DOHH2 (cell line): Measurements from ENCODE around the gene ANKDD1B.

Experiments
- H3F3A ChIP-seq: fragments of 200-600 bp; sonication (generic), shearing (Covaris generic); 2 replicates; pipeline ENCODE4 v1.6.0; 2016; ENCODE audit warnings: antibody characterized with exemption, mild to moderate bottlenecking; ENCODE audit not compliant: control insufficient read depth, insufficient read depth
- H3K27ac ChIP-seq: fragments of 200-600 bp; sonication (generic); 2 replicates; pipeline ENCODE4 v1.5.1; 2014; ENCODE audit warnings: low read depth, mild to moderate bottlenecking, low read length, moderate library complexity
- H3K27me3 ChIP-seq: fragments of 200-600 bp; sonication (generic); 2 replicates; pipeline ENCODE4 v1.6.1; 2014; ENCODE audit warnings: mild to moderate bottlenecking, low read length, mixed read lengths; ENCODE audit not compliant: control insufficient read depth
- H3K36me3 ChIP-seq: fragments of 200-600 bp; sonication (generic); 2 replicates; pipeline ENCODE4 v1.6.1; 2014; ENCODE audit warnings: mild to moderate bottlenecking, low read length, moderate library complexity, mixed read lengths; ENCODE audit not compliant: control insufficient read depth
- H3K4me1 ChIP-seq: fragments of 200-600 bp; sonication (generic); 2 replicates; pipeline ENCODE4 v1.6.1; 2014; ENCODE audit warnings: mild to moderate bottlenecking, low read length, mixed read lengths; ENCODE audit not compliant: control insufficient read depth
- H3K4me2 ChIP-seq: fragments of 200-600 bp; sonication (generic); 2 replicates; pipeline ENCODE4 v1.6.0; 2014; ENCODE audit warnings: mild to moderate bottlenecking, low read length, moderate library complexity
- H3K4me3 ChIP-seq: fragments of 200-600 bp; sonication (generic); 2 replicates; pipeline ENCODE4 v1.5.1; 2014; ENCODE audit warnings: mild to moderate bottlenecking, low read length, mixed read lengths
- H3K79me2 ChIP-seq: fragments of 200-600 bp; sonication (generic); 2 replicates; pipeline ENCODE4 v1.6.1; 2014; ENCODE audit warnings: mild to moderate bottlenecking, low read length, mixed read lengths; ENCODE audit not compliant: control insufficient read depth
- H3K9me2 ChIP-seq: fragments of 200-600 bp; sonication (generic); replicated peaks from 2 replicates; pipeline ENCODE4 v1.6.1; 2014; ENCODE audit warnings: mild to moderate bottlenecking, low read length, mixed read lengths; ENCODE audit not compliant: control insufficient read depth
- H3K9me3 ChIP-seq: fragments of 200-600 bp; sonication (generic); 2 replicates; pipeline ENCODE4 v1.6.1; 2014; ENCODE audit warnings: antibody characterized with exemption, low read length, mixed read lengths; ENCODE audit not compliant: control insufficient read depth, insufficient read depth
- H4K20me1 ChIP-seq: fragments of 200-600 bp; sonication (generic); 2 replicates; pipeline ENCODE4 v1.6.0; 2014; ENCODE audit warnings: low read depth, mild to moderate bottlenecking, antibody characterized with exemption, low read length, moderate library complexity; ENCODE audit not compliant: control insufficient read depth, insufficient read depth
- CTCF ChIP-seq: fragments of 200-600 bp; sonication (generic); IDR thresholded peaks from one replicate; pipeline ENCODE4 v1.5.1; 2014; ENCODE audit warnings: antibody characterized with exemption, mild to moderate bottlenecking, low read depth, low read length; ENCODE audit not compliant: poor library complexity, severe bottlenecking
- EZH2phosphoT487 ChIP-seq: fragments of 200-600 bp; sonication (generic); IDR thresholded peaks from 2 replicates; pipeline ENCODE4 v1.6.1; 2017; ENCODE audit warnings: borderline replicate concordance, mild to moderate bottlenecking, antibody characterized with exemption, low read length, moderate library complexity, mixed read lengths

The ANKDD1B gene

DNA sequence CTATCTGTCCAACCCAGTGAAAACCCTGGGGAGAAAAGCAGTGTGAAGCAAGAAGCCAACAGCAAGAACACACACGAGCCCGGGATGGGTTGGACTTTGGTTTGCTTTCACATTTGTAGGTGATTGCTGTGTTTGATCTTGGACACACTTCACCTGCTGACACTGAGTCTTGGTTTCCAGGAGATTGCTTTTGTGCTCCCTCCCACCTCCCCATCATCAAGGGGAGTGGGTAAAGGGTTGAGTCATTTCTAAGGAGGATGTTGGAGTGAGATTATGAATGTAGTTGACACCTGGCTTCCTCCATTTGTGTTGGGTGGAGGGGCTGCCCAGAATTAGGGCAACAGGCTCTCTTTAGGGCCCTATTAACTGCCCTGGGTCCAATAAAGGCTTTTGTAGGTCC lies 37.5 kb downstream of the ANKDD1B start:
- no peaks in the 10 kb centered on the region for H3K27me3 ChIP-seq
- TF ChIP-seq CTCF, result no peak
- TF ChIP-seq EZH2phosphoT487, result no peak
- H3K4me1 ChIP-seq, result no peaks in the 10 kb centered on the region
- no peaks in the 10 kb centered on the region for H3K9me2 ChIP-seq
- H3F3A ChIP-seq, result no peaks in the 10 kb centered on the region
- no peaks in the 10 kb centered on the region for H3K36me3 ChIP-seq
- no peak overlapping the region for H3K27ac ChIP-seq
- H3K79me2 ChIP-seq, result no peaks in the 10 kb centered on the region
- H3K9me3 ChIP-seq, result no peaks in the 10 kb centered on the region
- no peak overlapping the region for H3K4me2 ChIP-seq
- no peak overlapping the region for H3K4me3 ChIP-seq
- H4K20me1 ChIP-seq, result no peaks in the 10 kb centered on the region

GRCh38 chr5:75651575-75652238 lies 40.5 kb downstream of the ANKDD1B start:
- no peaks in the 10 kb centered on the region for H3K27me3 ChIP-seq
- H3K79me2 ChIP-seq, result no peaks in the 10 kb centered on the region
- no peaks in the 10 kb centered on the region for H3K36me3 ChIP-seq
- H3K4me1 ChIP-seq, result no peaks in the 10 kb centered on the region
- no peaks in the 10 kb centered on the region for H3K9me2 ChIP-seq
- H3K27ac ChIP-seq, result no peak overlapping the region
- TF ChIP-seq EZH2phosphoT487, result no peak
- H3K4me3 ChIP-seq, result no peak overlapping the region
- no peaks in the 10 kb centered on the region for H3F3A ChIP-seq
- H4K20me1 ChIP-seq, result no peaks in the 10 kb centered on the region
- H3K9me3 ChIP-seq, result no peaks in the 10 kb centered on the region
- no peak overlapping the region for H3K4me2 ChIP-seq

DNA sequence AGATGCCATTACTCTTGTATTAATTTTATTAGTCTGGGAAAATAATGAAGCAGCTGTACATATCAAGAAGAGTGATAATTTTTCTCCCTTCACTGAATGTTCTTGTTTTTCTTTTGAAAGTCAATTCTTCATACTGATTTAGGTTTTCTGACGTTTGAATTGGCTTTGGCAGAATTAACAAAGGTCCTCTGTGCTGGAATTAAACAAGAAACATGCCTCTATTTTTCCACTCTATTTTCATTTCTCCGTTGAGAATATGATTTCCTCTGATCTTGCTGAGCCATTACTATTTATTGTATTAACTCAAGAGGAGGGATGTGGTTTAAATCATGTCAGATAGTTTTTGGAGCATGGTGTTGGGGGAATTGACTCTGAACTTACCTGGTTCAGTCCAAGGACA lies 42.3 kb downstream of the ANKDD1B start:
- no peaks in the 10 kb centered on the region for H3F3A ChIP-seq
- TF ChIP-seq CTCF, result no peak
- no peak for TF ChIP-seq EZH2phosphoT487
- H3K4me3 ChIP-seq, result no peak overlapping the region
- H3K79me2 ChIP-seq, result no peaks in the 10 kb centered on the region
- no peaks in the 10 kb centered on the region for H4K20me1 ChIP-seq
- no peaks in the 10 kb centered on the region for H3K9me2 ChIP-seq
- H3K4me1 ChIP-seq, result no peaks in the 10 kb centered on the region
- H3K27ac ChIP-seq, result no peak overlapping the region
- no peak overlapping the region for H3K4me2 ChIP-seq
- H3K9me3 ChIP-seq, result no peaks in the 10 kb centered on the region
- H3K27me3 ChIP-seq, result no peaks in the 10 kb centered on the region
- no peaks in the 10 kb centered on the region for H3K36me3 ChIP-seq

- no peak overlapping the region for H3K4me2 ChIP-seq
- H3K79me2 ChIP-seq, result no peaks in the 10 kb centered on the region
- H3K27ac ChIP-seq, result no peak overlapping the region
- no peaks in the 10 kb centered on the region for H3K4me1 ChIP-seq
- no peaks in the 10 kb centered on the region for H3K9me2 ChIP-seq
- H3K4me3 ChIP-seq, result no peak overlapping the region
- H4K20me1 ChIP-seq, result no peaks in the 10 kb centered on the region
- TF ChIP-seq EZH2phosphoT487 (no peak), CTCF (no peak)
- no peaks in the 10 kb centered on the region for H3K9me3 ChIP-seq
- no peaks in the 10 kb centered on the region for H3F3A ChIP-seq
- no peaks in the 10 kb centered on the region for H3K27me3 ChIP-seq
- H3K36me3 ChIP-seq, result no peaks in the 10 kb centered on the region
Measured at GRCh38 chr5:75654693-75655295, 43.5 kb downstream of the ANKDD1B start.
